ENCODE data around the gene ATF4. TPM values are rescaled to one million over a fixed set of nuclear protein-coding genes. Genes with fewer than 3 reads are reported as not detected.

The ATF4 gene
- total and polyA plus RNA-seq, 4 donors: 179 to 882 (median 410) TPM

GRCh38 chr22:39489094-39490068 is 31.0 kb upstream of the ATF4 start:
- H3K9me3 ChIP-seq (ENCODE audit: control insufficient read depth in 4 of 4, insufficient read depth in 3 of 4, low read length in 3 of 4): no peaks in the 10 kb centered on the region
- TF ChIP-seq CTCF (IDR thresholded peaks at IDR 0.05; ENCODE audit: control extremely low read depth, extremely low read depth): no peak
- H3K36me3 ChIP-seq (ENCODE audit: control insufficient read depth in 4 of 4, insufficient read depth in 4 of 4, low read length in 4 of 4): peaks cover 0 to 8% (median under 1%) of the 10 kb centered on the region in 4 donors
- H3K9ac ChIP-seq (ENCODE audit: insufficient read depth in 1 of 2, low read length in 2 of 2): no peak overlapping the region
- WGBS, 2 donors: 84 to 87% methylated on average over 17 of the region's 17 CpGs
- peaks cover 0 to 13% (median 0%) of the 10 kb centered on the region in 5 donors for H3K4me1 ChIP-seq (ENCODE audit: control insufficient read depth in 5 of 5, insufficient read depth in 5 of 5, low read length in 5 of 5)
- H3K27me3 ChIP-seq (ENCODE audit: control insufficient read depth in 3 of 3, insufficient read depth in 3 of 3, low read length in 2 of 3): no peaks in the 10 kb centered on the region
- no peak for DNase-seq
- ATAC-seq (ENCODE audit: insufficient read depth, low FRiP score): no peak
- H3K4me3 ChIP-seq: no peak overlapping the region
- H3K27ac ChIP-seq (ENCODE audit: low read depth in 1 of 2, low read length in 1 of 2): no peak overlapping the region

DNA sequence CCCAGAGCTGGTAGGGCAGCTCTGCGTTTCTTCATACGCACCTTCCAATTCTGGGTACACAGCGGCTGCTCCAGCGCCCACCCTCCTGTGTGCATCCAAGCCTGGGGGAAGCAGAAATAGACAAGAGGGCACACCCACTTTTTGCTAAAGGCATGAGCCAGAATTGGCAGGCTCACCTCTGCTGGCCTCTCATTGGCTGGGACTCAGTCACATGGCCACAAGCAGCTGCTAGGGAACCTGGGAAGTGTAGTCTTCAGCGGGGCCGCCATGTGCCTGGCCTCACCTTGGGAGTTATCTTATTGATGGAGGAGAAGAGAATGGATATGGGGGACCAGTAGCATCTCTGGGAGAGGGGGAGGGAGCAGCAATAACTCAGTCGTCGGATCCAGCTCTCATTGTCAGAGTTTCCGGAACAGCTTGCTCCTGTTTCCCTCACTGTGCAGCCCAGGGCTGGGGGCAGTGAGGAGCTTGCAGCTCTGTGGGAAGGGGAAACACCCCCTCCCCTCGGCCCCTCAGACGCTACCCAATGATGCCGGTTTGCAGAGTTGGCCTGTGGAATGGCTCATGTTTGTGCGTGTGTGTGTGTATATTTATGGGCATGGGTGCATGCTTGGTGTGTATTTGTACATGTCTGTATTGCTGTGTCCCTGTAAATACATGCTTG is 30.1 kb upstream of the ATF4 start:
- H3K9ac ChIP-seq (ENCODE audit: insufficient read depth in 1 of 2, low read length in 2 of 2): no peak overlapping the region
- peaks cover 0 to 8% (median under 1%) of the 10 kb centered on the region in 4 donors for H3K36me3 ChIP-seq (ENCODE audit: control insufficient read depth in 4 of 4, insufficient read depth in 4 of 4, low read length in 4 of 4)
- no peak for TF ChIP-seq CTCF (IDR thresholded peaks at IDR 0.05; ENCODE audit: control extremely low read depth, extremely low read depth)
- WGBS, 2 donors: 40 to 52% methylated on average over 13 of the region's 13 CpGs
- H3K27me3 ChIP-seq (ENCODE audit: control insufficient read depth in 3 of 3, insufficient read depth in 3 of 3, low read length in 2 of 3): no peaks in the 10 kb centered on the region
- no peaks in the 10 kb centered on the region for H3K9me3 ChIP-seq (ENCODE audit: control insufficient read depth in 4 of 4, insufficient read depth in 3 of 4, low read length in 3 of 4)
- H3K4me1 ChIP-seq (ENCODE audit: control insufficient read depth in 5 of 5, insufficient read depth in 5 of 5, low read length in 5 of 5): peaks cover 0 to 13% (median 0%) of the 10 kb centered on the region in 5 donors
- DNase-seq: peak; percentile 74 to 87 (median 77)
- ATAC-seq (ENCODE audit: insufficient read depth, low FRiP score): peak; percentile 84
- no peak overlapping the region for H3K27ac ChIP-seq (ENCODE audit: low read depth in 1 of 2, low read length in 1 of 2)
- H3K4me3 ChIP-seq: no peak overlapping the region

GRCh38 chr22:39490966-39491680 is 29.2 kb upstream of the ATF4 start:
- no peak for DNase-seq
- WGBS, 2 donors: 78 to 84% methylated on average over 9 of the region's 9 CpGs
- H3K9me3 ChIP-seq (ENCODE audit: control insufficient read depth in 4 of 4, insufficient read depth in 3 of 4, low read length in 3 of 4): no peaks in the 10 kb centered on the region
- H3K27ac ChIP-seq (ENCODE audit: low read depth in 1 of 2, low read length in 1 of 2): no peak overlapping the region
- H3K4me3 ChIP-seq: no peak overlapping the region
- ATAC-seq (ENCODE audit: insufficient read depth, low FRiP score): no peak
- no peak overlapping the region for H3K9ac ChIP-seq (ENCODE audit: insufficient read depth in 1 of 2, low read length in 2 of 2)
- no peak for TF ChIP-seq CTCF (IDR thresholded peaks at IDR 0.05; ENCODE audit: control extremely low read depth, extremely low read depth)
- H3K27me3 ChIP-seq (ENCODE audit: control insufficient read depth in 3 of 3, insufficient read depth in 3 of 3, low read length in 2 of 3): no peaks in the 10 kb centered on the region
- H3K4me1 ChIP-seq (ENCODE audit: control insufficient read depth in 5 of 5, insufficient read depth in 5 of 5, low read length in 5 of 5): peaks cover 0 to 13% (median 0%) of the 10 kb centered on the region in 5 donors
- H3K36me3 ChIP-seq (ENCODE audit: control insufficient read depth in 4 of 4, insufficient read depth in 4 of 4, low read length in 4 of 4): peaks cover 0 to 8% (median under 1%) of the 10 kb centered on the region in 4 donors

All from lung (tissue), 12 donors.